SK-N-SH (cell line): ENCODE data around the gene CDH23. TPM values are rescaled to one million over a fixed set of nuclear protein-coding genes. Genes with fewer than 3 reads are reported as not detected.

Source experiments
- CTCF ChIA-PET: fragments of 300-600, 350-600 bp; formaldehyde crosslinking; extraction: SDS; loops from one replicate; lab custom pipeline; 2021; lab: Yijun Ruan, JAX
- POLR2A ChIA-PET: fragments of 350-600 bp; sonication (Branson Sonifier 250); formaldehyde crosslinking; extraction: SDS; loops from one replicate; lab custom pipeline; 2020; ENCODE audit warnings: antibody characterized with exemption, inconsistent platforms; lab: Yijun Ruan, JAX
- DNase-seq: peaks from one replicate; pipeline ENCODE4 v3.0.0; 2012
- H2AFZ ChIP-seq: fragments of 200-600 bp; sonication (generic); 2 replicates; pipeline ENCODE4 v1.8.1; 2016; ENCODE audit warnings: antibody characterized with exemption, mild to moderate bottlenecking, low read depth
- H3F3A ChIP-seq: fragments of 200-600 bp; sonication (generic); replicated peaks from 2 replicates; pipeline ENCODE3; 2016; ENCODE audit warnings: antibody characterized with exemption, mild to moderate bottlenecking; ENCODE audit not compliant: insufficient read depth
- H3K27ac ChIP-seq, 2 experiments: fragments of 200-500 bp in 1 of 2; fragments of 200-600 bp in 1 of 2; sonication (Bioruptor generic) in 1 of 2; sonication (generic), shearing (Covaris generic) in 1 of 2; 2 replicates each; pipeline versions ENCODE4 v1.5.1 to v1.6.1; 2014 to 2016; ENCODE audit warnings: low read depth in 2 of 2, inconsistent platforms in 1 of 2, low read length in 1 of 2, mild to moderate bottlenecking in 1 of 2, mixed read lengths in 1 of 2
- H3K27me3 ChIP-seq: fragments of 200-600 bp; sonication (generic), shearing (Covaris generic); 2 replicates; pipeline ENCODE4 v1.6.1; 2016; ENCODE audit warnings: mixed run types; ENCODE audit not compliant: insufficient read depth
- H3K36me3 ChIP-seq, 2 experiments: fragments of 200-500 bp in 1 of 2; fragments of 200-600 bp in 1 of 2; sonication (Bioruptor generic) in 1 of 2; sonication (generic) in 1 of 2; replicated peaks in 1 of 2; 2 replicates each; pipeline versions ENCODE3 to v1.5.1; 2014 to 2016; ENCODE audit warnings: low read length in 1 of 2, mild to moderate bottlenecking in 1 of 2; ENCODE audit not compliant: insufficient read depth in 2 of 2, control insufficient read depth in 1 of 2
- H3K4me1 ChIP-seq, 2 experiments: fragments of 200-500 bp in 1 of 2; fragments of 200-600 bp in 1 of 2; sonication (Bioruptor generic) in 1 of 2; sonication (generic), shearing (Covaris generic) in 1 of 2; 2 replicates each; pipeline versions ENCODE4 v1.5.1 to v1.6.1; 2014 to 2016; ENCODE audit warnings: low read depth in 1 of 2, low read length in 1 of 2, mixed run types in 1 of 2; ENCODE audit not compliant: insufficient read depth in 2 of 2, control insufficient read depth in 1 of 2
- H3K4me2 ChIP-seq: fragments of 200-600 bp; sonication (generic), shearing (Covaris generic); 2 replicates; pipeline ENCODE4 v1.6.1; 2017; ENCODE audit warnings: mixed run types
- H3K4me3 ChIP-seq, 2 experiments: fragments of 200-500 bp in 1 of 2; fragments of 200-600 bp in 1 of 2; sonication (Bioruptor generic) in 1 of 2; sonication (generic), shearing (Covaris generic) in 1 of 2; 2 replicates each; pipeline versions ENCODE4 v1.5.1 to v1.8.1; 2014 to 2016; ENCODE audit warnings: low read depth in 2 of 2, inconsistent platforms in 1 of 2, low read length in 1 of 2, mild to moderate bottlenecking in 1 of 2, mixed read lengths in 1 of 2, moderate library complexity in 1 of 2
- H3K79me2 ChIP-seq: fragments of 200-600 bp; sonication (generic); 2 replicates; pipeline ENCODE4 v1.8.1; 2017; ENCODE audit warnings: mild to moderate bottlenecking; ENCODE audit not compliant: insufficient read depth
- H3K9ac ChIP-seq: fragments of 200-600 bp; sonication (generic); 2 replicates; pipeline ENCODE4 v1.6.1; 2017; ENCODE audit warnings: mixed run types
- H3K9me2 ChIP-seq: fragments of 200-600 bp; sonication (generic); 2 replicates; pipeline ENCODE4 v1.6.1; 2017; ENCODE audit warnings: mixed run types
- H3K9me3 ChIP-seq: fragments of 200-600 bp; sonication (generic); 2 replicates; pipeline ENCODE4 v1.6.1; 2017; ENCODE audit warnings: mixed run types, mild to moderate bottlenecking, moderate library complexity
- H4K20me1 ChIP-seq: fragments of 200-600 bp; sonication (generic); 2 replicates; pipeline ENCODE4 v1.6.1; 2017; ENCODE audit warnings: mild to moderate bottlenecking, mixed run types; ENCODE audit not compliant: insufficient read depth
- ELF1 ChIP-seq: IDR thresholded peaks from 2 replicates; pipeline ENCODE4 v1.4.0; 2012
- EZH2phosphoT487 ChIP-seq: fragments of 200-600 bp; sonication (generic); IDR thresholded peaks from 2 replicates; pipeline ENCODE4 v1.6.1; 2017; ENCODE audit warnings: low read depth, mixed run types, mild to moderate bottlenecking, antibody characterized with exemption, moderate library complexity, borderline replicate concordance
- FOXJ3 ChIP-seq: sonication (generic); formaldehyde crosslinking; IDR thresholded peaks from 2 replicates; pipeline ENCODE4 v1.5.1; 2020; ENCODE audit warnings: mild to moderate bottlenecking, missing genetic modification reagents
- FOXM1 ChIP-seq: IDR thresholded peaks from 2 replicates; pipeline ENCODE4 v1.4.0; 2012; ENCODE audit warnings: low read depth, mild to moderate bottlenecking
- GABPA ChIP-seq: IDR thresholded peaks from 2 replicates; pipeline ENCODE4 v1.4.0; 2012; ENCODE audit warnings: low read depth, mild to moderate bottlenecking
- GATA2 ChIP-seq: sonication (generic); formaldehyde crosslinking; IDR thresholded peaks from 2 replicates; pipeline ENCODE4 v1.5.0; 2020; ENCODE audit warnings: mild to moderate bottlenecking, missing genetic modification reagents
- JUND ChIP-seq: IDR thresholded peaks from 2 replicates; pipeline ENCODE4 v1.4.0; 2012
- MEF2A ChIP-seq: IDR thresholded peaks from 2 replicates; pipeline ENCODE4 v1.4.0; 2012; ENCODE audit warnings: low read depth, borderline replicate concordance
- MXI1 ChIP-seq: IDR thresholded peaks from 2 replicates; pipeline ENCODE4 v1.6.1; 2012; ENCODE audit warnings: mild to moderate bottlenecking, low read depth, low read length, improper control_type of control experiment
- NRF1 ChIP-seq: IDR thresholded peaks from 2 replicates; pipeline ENCODE4 v1.6.1; 2012; ENCODE audit warnings: low read depth, mild to moderate bottlenecking, low read length
- RAD21 ChIP-seq: IDR thresholded peaks from 2 replicates; pipeline ENCODE4 v1.6.1; 2012; ENCODE audit warnings: mild to moderate bottlenecking, low read length
- RFX5 ChIP-seq: IDR thresholded peaks from 2 replicates; pipeline ENCODE4 v1.6.1; 2012; ENCODE audit warnings: mild to moderate bottlenecking, improper control_type of control experiment, low read length
- RXRA ChIP-seq: IDR thresholded peaks from 2 replicates; pipeline ENCODE4 v1.4.0; 2012; ENCODE audit warnings: low read depth, mild to moderate bottlenecking, borderline replicate concordance
- TAF1 ChIP-seq: IDR thresholded peaks from 2 replicates; pipeline ENCODE4 v1.6.1; 2012; ENCODE audit warnings: low read depth, mild to moderate bottlenecking, low read length, moderate library complexity, borderline replicate concordance
- TCF12 ChIP-seq: IDR thresholded peaks from 2 replicates; pipeline ENCODE4 v1.4.0; 2012
- YY1 ChIP-seq: IDR thresholded peaks from 2 replicates; pipeline ENCODE4 v1.4.0; 2012; ENCODE audit warnings: low read depth, mild to moderate bottlenecking
- ZBTB33 ChIP-seq: IDR thresholded peaks from 2 replicates; pipeline ENCODE4 v1.4.0; 2012; ENCODE audit warnings: low read depth, borderline replicate concordance
- WGBS: methylation state at CpG from one replicate; pipeline ENCODE4 v1.1.6; 2017; ENCODE audit warnings: low lambda C conversion rate; 5-methylcytosine and 5-hydroxymethylcytosine counted together
- polyA plus RNA-seq, 3 experiments: library from polyadenylated mRNA; depleted of rRNA; stranded (reverse); fragments of >200 nt; gene quantifications; 2 replicates each; pipeline ENCODE4 v1.2.3, GENCODE V29; 2012
- TF ChIP-seq, protein P1 (sequence below): fragments of 200-600 bp; sonication (generic); IDR thresholded peaks from 2 replicates; pipeline ENCODE4 v1.6.1; 2017; ENCODE audit warnings: antibody characterized with exemption, mild to moderate bottlenecking, moderate library complexity
- TF ChIP-seq, protein P2 (sequence below): IDR thresholded peaks from 2 replicates; pipeline ENCODE4 v1.4.0; 2012; ENCODE audit warnings: low read depth, borderline replicate concordance
- TF ChIP-seq, protein P3 (sequence below): fragments of 150-350 bp; IDR thresholded peaks from 2 replicates; pipeline ENCODE4 v1.6.1; 2017; ENCODE audit warnings: antibody characterized with exemption, low read length, low read depth, borderline replicate concordance

CDH23 gene
- polyA plus RNA-seq, 1 of the 3 experiments (the other 2 are of a cell fraction) = 0.03 TPM

- H2AFZ ChIP-seq = no peak overlapping the region
- H3K27ac ChIP-seq = no peak overlapping the region
- POLR2A ChIA-PET = no interaction called here
- no peaks in the 10 kb centered on the region for H3K79me2 ChIP-seq
- 68% methylated on average over 10 of the region's 10 CpGs for WGBS
- DNase-seq = no peak
- no peak overlapping the region for H3K4me2 ChIP-seq
- no peaks in the 10 kb centered on the region; a peak in 1 of 4 replicates for H3K4me1 ChIP-seq
- H3K9ac ChIP-seq = no peak overlapping the region
- peaks cover 22% of the 10 kb centered on the region; the same call in 1 of the 2 replicates for H3K27me3 ChIP-seq
- H3K9me2 ChIP-seq = no peaks in the 10 kb centered on the region
- H3F3A ChIP-seq = no peaks in the 10 kb centered on the region
- no peak overlapping the region for H3K4me3 ChIP-seq
- no peaks in the 10 kb centered on the region for H4K20me1 ChIP-seq
- TF ChIP-seq MEF2A (no peak), FOXM1 (no peak), TAF1 (no peak), RXRA (no peak), YY1 (no peak), RFX5 (no peak), NRF1 (no peak), TCF12 (no peak), EZH2phosphoT487 (no peak), MXI1 (no peak)
- TF ChIP-seq, protein P1, sequence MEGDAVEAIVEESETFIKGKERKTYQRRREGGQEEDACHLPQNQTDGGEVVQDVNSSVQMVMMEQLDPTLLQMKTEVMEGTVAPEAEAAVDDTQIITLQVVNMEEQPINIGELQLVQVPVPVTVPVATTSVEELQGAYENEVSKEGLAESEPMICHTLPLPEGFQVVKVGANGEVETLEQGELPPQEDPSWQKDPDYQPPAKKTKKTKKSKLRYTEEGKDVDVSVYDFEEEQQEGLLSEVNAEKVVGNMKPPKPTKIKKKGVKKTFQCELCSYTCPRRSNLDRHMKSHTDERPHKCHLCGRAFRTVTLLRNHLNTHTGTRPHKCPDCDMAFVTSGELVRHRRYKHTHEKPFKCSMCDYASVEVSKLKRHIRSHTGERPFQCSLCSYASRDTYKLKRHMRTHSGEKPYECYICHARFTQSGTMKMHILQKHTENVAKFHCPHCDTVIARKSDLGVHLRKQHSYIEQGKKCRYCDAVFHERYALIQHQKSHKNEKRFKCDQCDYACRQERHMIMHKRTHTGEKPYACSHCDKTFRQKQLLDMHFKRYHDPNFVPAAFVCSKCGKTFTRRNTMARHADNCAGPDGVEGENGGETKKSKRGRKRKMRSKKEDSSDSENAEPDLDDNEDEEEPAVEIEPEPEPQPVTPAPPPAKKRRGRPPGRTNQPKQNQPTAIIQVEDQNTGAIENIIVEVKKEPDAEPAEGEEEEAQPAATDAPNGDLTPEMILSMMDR = no peak
- TF ChIP-seq, protein P2, sequence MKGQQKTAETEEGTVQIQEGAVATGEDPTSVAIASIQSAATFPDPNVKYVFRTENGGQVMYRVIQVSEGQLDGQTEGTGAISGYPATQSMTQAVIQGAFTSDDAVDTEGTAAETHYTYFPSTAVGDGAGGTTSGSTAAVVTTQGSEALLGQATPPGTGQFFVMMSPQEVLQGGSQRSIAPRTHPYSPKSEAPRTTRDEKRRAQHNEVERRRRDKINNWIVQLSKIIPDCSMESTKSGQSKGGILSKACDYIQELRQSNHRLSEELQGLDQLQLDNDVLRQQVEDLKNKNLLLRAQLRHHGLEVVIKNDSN = no peak
- no peaks in the 10 kb centered on the region for H3K9me3 ChIP-seq
- CTCF ChIA-PET = interaction anchor here (0.9 to 2.0 kb wide), 3 partner anchors 14 to 68 kb away, joined by 3 to 7 read pairs (median 3); no protein-coding TSS in a partner anchor
- H3K36me3 ChIP-seq = no peaks in the 10 kb centered on the region
Observed at GRCh38 chr10:71443676-71444075, 47.0 kb downstream of the CDH23 start.

- Histone ChIP-seq H3K27me3 (peaks cover 15% of the 10 kb centered on the region; the same call in 1 of the 2 replicates), H3K9me2 (no peaks in the 10 kb centered on the region), H3F3A (no peaks in the 10 kb centered on the region), H4K20me1 (no peaks in the 10 kb centered on the region), H3K4me2 (no peak overlapping the region), H2AFZ (no peak overlapping the region), H3K27ac (no peak overlapping the region), H3K9ac (no peak overlapping the region), H3K36me3 (no peaks in the 10 kb centered on the region), H3K9me3 (no peaks in the 10 kb centered on the region), H3K4me3 (no peak overlapping the region), H3K4me1 (no peaks in the 10 kb centered on the region; a peak in 1 of 4 replicates), H3K79me2 (no peaks in the 10 kb centered on the region)
- ChIA-PET POLR2A (no interaction called here), CTCF (interaction anchor here (0.8 to 2.0 kb wide), 9 partner anchors 9 to 125 kb away, joined by 3 to 7 read pairs (median 3); partner anchors contain the start of gene CDH23)
- DNase-seq = no peak
- 40% methylated on average over 3 of the region's 4 CpGs for WGBS
- no peak for TF ChIP-seq MEF2A
- TF ChIP-seq GABPA = no peak
- no peak for TF ChIP-seq FOXM1
- no peak for TF ChIP-seq ELF1
- no peak for TF ChIP-seq JUND
- TF ChIP-seq GATA2 = no peak
- no peak for TF ChIP-seq FOXJ3 (CRISPR knock-in tag)
- no peak for TF ChIP-seq ZBTB33
- TF ChIP-seq, protein P3, sequence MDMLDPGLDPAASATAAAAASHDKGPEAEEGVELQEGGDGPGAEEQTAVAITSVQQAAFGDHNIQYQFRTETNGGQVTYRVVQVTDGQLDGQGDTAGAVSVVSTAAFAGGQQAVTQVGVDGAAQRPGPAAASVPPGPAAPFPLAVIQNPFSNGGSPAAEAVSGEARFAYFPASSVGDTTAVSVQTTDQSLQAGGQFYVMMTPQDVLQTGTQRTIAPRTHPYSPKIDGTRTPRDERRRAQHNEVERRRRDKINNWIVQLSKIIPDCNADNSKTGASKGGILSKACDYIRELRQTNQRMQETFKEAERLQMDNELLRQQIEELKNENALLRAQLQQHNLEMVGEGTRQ = no peak
- TF ChIP-seq EZH2phosphoT487 = no peak
- TF ChIP-seq, protein P2 = no peak
- TF ChIP-seq RAD21 = no peak
Observed at GRCh38 chr10:71444284-71445054, 47.7 kb downstream of the CDH23 start.
